ENCODE measurements around the gene NTN3. TPM values are rescaled to one million over a fixed set of nuclear protein-coding genes. Genes with fewer than 3 reads are reported as not detected.

Gene NTN3
- total RNA-seq, 1 donor from 2014 or later, result not detected

DNA sequence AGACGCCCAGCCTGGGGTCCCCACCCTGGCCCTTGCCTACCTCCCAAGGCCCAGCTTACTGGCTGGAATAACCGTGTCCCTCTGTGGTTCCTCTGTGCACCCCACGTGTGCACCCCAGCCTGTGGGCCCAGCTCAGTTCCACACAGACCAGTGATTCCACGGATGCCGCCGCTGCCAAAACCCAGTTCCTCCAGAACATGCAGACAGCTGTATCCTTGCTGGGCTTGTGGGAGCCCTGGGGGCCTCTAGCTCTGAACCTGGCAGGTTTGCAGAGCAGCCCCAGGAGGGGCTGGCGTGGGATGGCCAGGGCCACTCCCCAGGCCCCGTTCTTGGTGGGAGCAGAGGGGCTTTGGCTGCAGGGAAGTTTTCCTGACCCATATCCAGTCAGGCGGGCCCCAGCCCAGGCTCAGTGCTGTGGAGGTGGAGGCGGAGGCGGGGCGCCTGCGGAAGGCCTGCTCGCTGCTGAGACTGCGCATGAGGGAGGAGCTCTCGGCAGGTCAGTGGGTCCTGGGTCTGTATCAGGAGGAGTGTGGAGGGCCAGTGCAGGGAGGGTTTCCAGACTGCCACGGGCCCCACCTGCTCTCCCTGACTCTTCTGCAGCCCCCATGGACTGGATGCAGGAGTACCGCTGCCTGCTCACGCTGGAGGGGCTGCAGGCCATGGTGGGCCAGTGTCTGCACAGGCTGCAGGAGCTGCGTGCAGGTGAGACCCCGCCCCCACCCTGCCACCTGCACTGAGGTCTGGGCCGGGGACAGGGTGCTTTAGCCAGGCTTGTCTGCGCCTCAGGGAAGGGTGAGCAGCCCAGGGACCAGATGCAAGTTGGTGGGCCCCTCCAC is 8.8 kb upstream of the NTN3 start:
- Mint-ChIP-seq H3K36me3 (ENCODE audit: low read depth) (peaks cover 10% of the 10 kb centered on the region), H3K4me1 (ENCODE audit: low read depth) (peaks cover 5% of the 10 kb centered on the region), H3K4me3 (ENCODE audit: low read depth) (no peak overlapping the region), H3K27me3 (ENCODE audit: low read depth) (peaks cover under 1% of the 10 kb centered on the region), H3K9me3 (no peaks in the 10 kb centered on the region), H3K27ac (no peak overlapping the region)
- intact Hi-C loops (cut with micrococcal nuclease), result no loop called here
- no peak for DNase-seq (ENCODE audit: low spot score)

DNA sequence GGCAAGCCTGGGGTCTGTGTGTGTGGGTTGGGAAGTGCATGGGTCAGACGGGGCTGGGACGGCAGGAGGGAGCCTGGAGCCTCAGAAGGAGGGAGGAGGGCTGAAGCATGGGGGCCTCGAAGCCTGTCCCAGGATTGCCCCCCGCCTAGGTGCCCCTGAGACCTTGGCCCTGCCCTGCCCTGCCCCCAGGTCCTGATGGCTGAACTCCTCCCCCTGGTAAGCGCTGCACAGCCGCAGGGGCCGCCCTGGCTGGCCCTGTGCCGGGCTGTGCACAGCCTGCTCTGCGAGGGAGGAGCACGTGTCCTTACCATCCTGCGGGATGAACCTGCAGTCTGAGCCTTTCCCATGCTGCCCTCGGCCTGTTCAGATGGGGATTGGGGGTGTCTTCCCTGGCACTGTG is 6.8 kb upstream of the NTN3 start:
- H3K9me3 Mint-ChIP-seq, result no peaks in the 10 kb centered on the region
- H3K27ac Mint-ChIP-seq, result no peak overlapping the region
- peaks cover 4% of the 10 kb centered on the region for H3K36me3 Mint-ChIP-seq (ENCODE audit: low read depth)
- peaks cover 8% of the 10 kb centered on the region for H3K4me1 Mint-ChIP-seq (ENCODE audit: low read depth)
- peaks cover 7% of the 10 kb centered on the region for H3K27me3 Mint-ChIP-seq (ENCODE audit: low read depth)
- DNase-seq (ENCODE audit: low spot score), result no peak
- intact Hi-C loops (cut with micrococcal nuclease), result no loop called here
- no peak overlapping the region for H3K4me3 Mint-ChIP-seq (ENCODE audit: low read depth)

DNA sequence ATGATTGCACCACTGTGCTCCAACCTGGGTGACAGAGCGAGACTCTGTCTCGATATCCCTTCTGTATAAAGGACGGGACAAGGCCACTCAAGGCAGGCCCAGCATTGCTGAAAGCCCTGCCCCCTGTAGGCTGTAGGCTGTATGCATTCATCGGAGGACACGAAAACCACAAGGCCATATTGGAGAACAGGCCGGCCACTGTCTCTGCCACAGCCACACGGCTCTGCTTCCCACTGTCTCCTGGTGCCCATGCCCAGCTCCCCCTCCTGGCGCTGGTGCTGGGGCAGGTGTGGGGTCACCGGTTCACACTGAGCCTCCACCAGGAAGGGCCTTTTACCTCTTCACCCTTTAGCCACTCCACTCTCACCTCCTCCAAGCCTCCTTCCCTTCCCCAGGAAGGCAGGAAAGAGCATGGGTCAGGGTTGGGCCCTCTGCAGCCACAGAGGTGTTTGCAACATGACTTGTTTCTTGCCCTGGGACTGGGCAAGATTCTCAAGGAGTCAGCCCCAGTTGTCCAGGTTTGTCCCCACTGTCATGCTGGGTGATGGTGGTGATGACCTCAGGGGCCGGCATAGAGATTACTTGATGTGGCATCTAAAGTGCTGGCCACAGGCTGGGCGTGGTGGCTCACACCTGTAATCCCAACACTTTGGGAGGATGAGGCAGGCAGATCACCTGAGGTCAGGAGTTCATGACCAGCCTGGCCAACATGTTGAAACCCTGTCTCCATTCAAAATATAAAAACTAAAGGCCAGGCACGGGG is 5.3 kb upstream of the NTN3 start:
- Mint-ChIP-seq H3K4me1 (ENCODE audit: low read depth) (peaks cover 4% of the 10 kb centered on the region), H3K4me3 (ENCODE audit: low read depth) (no peak overlapping the region)

DNA sequence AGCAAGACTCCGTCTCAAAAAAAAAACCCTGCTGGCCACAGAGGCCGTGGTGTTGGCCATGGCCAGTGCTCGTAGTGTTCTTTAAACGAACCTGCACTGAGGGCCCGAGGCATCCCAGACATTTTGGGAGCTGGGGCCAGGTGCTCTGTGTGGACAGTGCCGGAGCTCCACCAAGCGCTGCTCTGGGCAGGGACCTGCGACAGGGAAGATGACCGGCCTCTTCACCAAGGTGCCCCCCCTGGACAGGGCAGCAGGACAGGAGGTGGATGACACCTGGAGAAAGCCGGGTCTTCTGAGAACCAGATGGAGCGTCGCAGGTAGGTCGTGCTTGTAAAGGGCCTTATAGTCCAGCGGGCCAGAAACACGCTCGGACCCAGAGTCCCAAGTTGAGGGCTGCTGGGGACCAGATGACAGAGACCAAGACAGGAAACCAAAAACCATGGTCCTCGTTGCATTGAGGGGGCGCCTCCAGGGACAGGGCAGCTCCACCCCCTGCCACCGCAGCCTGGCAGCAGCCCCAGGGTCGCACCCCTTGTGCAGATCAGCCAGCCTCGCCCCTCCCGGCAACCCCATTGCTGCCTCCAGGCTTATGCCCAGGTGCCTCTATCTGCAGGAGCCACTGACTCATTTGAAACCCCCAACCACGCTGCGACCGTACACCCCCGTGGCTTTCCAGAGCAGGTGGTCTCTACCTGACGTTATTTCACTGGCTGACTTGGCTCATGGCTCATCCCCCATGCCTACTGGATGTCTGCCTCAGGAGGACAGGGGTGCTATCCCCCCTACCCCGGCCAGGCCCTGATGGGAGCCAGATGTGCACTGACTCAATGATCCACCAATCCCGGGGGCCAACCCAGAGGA is 4.2 kb upstream of the NTN3 start:
- H3K36me3 Mint-ChIP-seq (ENCODE audit: low read depth), result no peaks in the 10 kb centered on the region
- no peak overlapping the region for H3K4me3 Mint-ChIP-seq (ENCODE audit: low read depth)
- H3K9me3 Mint-ChIP-seq, result no peaks in the 10 kb centered on the region
- H3K27ac Mint-ChIP-seq, result no peak overlapping the region
- H3K4me1 Mint-ChIP-seq (ENCODE audit: low read depth), result peaks cover 4% of the 10 kb centered on the region
- no peak for DNase-seq (ENCODE audit: low spot score)
- peaks cover 20% of the 10 kb centered on the region for H3K27me3 Mint-ChIP-seq (ENCODE audit: low read depth)
- intact Hi-C loops (cut with micrococcal nuclease), result no loop called here

More for the DNA sequence above, 5.3 kb upstream of the NTN3 start:
- DNase-seq (ENCODE audit: low spot score), result no peak
- Mint-ChIP-seq H3K9me3 (no peaks in the 10 kb centered on the region), H3K36me3 (ENCODE audit: low read depth) (no peaks in the 10 kb centered on the region), H3K27me3 (ENCODE audit: low read depth) (peaks cover 20% of the 10 kb centered on the region), H3K27ac (no peak overlapping the region)
- intact Hi-C loops (cut with micrococcal nuclease), result no loop called here

DNA sequence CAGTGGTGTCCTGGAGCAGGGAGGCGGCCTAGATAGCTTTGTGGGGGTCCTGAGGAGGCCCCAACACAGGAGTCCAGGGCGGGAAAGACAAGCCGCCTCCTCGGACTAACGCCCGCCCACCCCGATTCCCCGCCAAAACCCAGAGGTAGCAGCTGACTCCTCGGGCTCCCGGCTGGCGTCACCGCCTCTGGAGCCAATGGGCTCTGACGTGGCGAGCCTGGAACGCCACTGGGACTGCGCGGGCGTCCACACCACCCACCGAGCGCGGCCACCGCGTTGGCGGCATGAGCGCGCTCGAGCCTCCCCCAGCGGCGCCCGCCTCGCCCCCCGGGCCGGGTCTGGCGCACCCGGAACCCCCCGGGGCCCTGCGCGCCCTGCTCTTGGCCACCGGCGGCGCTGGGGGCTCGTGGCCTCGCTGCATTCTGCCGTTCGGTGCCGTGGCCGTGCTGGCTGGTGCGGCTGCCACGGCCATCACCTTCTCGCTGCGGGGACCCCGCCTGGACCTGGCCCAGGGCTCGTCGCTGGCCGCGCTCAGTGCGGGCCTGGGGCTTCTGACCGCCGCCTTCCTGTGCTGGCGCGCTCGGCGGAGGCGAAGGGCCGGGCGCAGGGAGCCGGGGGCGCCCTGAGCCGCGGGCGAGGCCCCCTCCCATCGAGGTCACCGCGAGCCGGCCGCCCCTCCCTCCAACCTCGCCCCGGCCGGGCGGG is 3.4 kb upstream of the NTN3 start:
- Mint-ChIP-seq H3K9me3 (no peaks in the 10 kb centered on the region), H3K4me1 (ENCODE audit: low read depth) (peaks cover 4% of the 10 kb centered on the region), H3K27ac (no peak overlapping the region), H3K36me3 (ENCODE audit: low read depth) (no peaks in the 10 kb centered on the region), H3K27me3 (ENCODE audit: low read depth) (peaks cover 20% of the 10 kb centered on the region), H3K4me3 (ENCODE audit: low read depth) (no peak overlapping the region)
- no peak for DNase-seq (ENCODE audit: low spot score)
- intact Hi-C loops (cut with micrococcal nuclease), result no loop called here

DNA sequence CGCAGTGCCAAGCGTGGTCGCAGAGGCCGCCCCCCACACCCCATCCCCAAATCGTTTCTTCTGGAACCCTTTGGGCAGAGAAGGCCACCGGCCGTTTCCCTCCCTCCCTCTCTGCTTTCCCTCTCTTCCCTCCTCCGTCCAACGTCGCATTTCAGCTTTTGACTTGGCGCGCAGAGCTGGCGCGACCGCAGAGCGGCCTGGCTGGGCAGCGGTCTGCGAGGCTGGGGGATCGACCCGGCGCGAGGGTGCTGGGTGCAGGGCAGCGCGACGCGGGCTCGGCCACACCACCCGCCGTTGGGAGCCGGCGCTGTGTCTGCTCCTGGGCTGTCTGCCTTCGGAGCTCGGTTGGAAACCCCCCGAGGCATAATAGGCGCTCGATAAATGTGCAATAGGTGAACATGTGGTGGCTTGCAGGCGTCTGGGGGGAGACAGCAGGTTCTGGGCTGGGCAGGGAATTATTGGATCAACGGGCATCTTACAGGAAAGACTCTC is 2.8 kb upstream of the NTN3 start:
- peak overlapping the region; percentile 21 for H3K4me3 Mint-ChIP-seq (ENCODE audit: low read depth)
- peaks cover 6% of the 10 kb centered on the region for H3K4me1 Mint-ChIP-seq (ENCODE audit: low read depth)

DNA sequence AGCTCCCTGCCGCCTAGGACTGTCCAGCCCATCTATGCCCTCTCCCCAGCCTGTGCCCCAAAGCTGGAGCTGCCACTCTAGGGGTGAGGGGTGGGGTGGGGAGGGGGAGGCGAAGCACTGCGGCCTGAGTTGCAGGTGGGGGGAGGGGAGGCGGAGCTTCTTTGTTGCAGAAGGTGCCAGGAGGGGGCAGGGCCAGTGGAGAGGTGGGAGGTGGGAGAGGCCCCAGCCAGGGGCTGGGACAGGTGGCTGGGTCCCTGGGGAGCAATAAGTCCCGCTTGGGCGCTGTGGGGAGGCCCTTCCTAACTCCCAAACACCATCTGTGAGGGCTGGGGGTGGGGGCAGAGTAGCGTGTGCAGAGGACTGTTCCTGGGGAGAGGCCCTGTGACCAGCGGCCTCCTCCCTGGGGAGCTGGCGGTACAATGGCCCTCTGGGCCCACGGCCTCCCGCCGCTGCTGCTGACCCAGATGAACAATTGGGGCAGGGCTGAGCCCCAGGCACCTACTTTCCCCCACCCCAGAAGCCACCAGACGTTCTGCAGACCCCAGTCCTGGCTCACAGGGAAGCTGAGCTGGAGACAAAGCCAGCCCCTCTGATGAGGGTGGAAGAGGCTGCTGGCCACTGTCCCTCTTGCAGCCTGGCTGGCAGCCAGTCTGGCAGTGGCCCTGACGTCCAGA is 2.2 kb upstream of the NTN3 start:
- peaks cover 27% of the 10 kb centered on the region for H3K27me3 Mint-ChIP-seq (ENCODE audit: low read depth)
- H3K36me3 Mint-ChIP-seq (ENCODE audit: low read depth), result no peaks in the 10 kb centered on the region
- H3K27ac Mint-ChIP-seq, result no peak overlapping the region
- no peaks in the 10 kb centered on the region for H3K9me3 Mint-ChIP-seq
- H3K4me3 Mint-ChIP-seq (ENCODE audit: low read depth), result no peak overlapping the region
- DNase-seq (ENCODE audit: low spot score), result no peak
- intact Hi-C loops (cut with micrococcal nuclease), result no loop called here
- H3K4me1 Mint-ChIP-seq (ENCODE audit: low read depth), result peaks cover 6% of the 10 kb centered on the region

More for the DNA sequence above, 2.8 kb upstream of the NTN3 start:
- H3K27ac Mint-ChIP-seq, result no peak overlapping the region
- H3K9me3 Mint-ChIP-seq, result no peaks in the 10 kb centered on the region
- H3K27me3 Mint-ChIP-seq (ENCODE audit: low read depth), result peaks cover 25% of the 10 kb centered on the region
- DNase-seq (ENCODE audit: low spot score), result no peak
- intact Hi-C loops (cut with micrococcal nuclease), result no loop called here
- no peaks in the 10 kb centered on the region for H3K36me3 Mint-ChIP-seq (ENCODE audit: low read depth)

DNA sequence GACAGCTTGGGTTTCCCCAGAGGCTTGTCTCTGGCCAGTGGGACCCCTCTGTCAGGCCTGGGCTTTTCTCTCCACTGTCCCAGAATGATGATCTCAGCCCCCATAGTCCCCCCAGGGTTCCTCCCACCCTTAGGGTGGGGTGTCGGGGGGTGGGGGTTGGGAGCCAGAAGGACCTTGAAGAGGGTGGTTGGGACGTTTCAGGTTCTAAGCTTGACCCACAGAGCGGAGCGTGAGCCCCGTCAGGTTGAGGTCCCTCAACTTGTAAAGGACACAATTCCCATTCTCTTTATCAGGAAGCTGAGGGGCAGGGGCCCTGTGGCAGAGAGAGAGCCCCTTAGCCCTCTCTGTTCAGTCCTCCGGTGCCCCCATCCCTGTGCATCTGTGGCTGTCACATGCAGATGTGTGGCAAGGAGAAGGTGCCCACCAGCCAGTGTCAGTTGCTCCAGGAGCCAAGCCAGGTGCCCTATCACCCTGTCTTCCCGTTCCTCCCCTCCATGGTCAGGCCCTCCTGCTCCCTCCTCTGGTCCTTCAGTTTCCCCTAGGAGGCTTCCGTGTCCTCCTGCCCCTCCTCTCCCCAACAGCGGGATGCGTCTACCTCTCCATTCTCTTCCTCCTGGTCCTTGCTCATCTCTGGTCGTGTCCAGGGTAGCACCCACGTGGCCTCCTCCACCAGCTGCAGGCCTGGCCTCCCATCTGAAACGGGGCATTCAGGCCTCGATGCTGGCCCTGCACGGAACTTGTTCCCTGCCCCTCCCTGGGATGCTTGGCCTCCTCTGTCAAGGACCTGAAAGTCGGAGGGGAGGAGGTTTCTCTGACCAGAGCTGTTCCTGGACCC is 1.5 kb upstream of the NTN3 start:
- Mint-ChIP-seq H3K9me3 (no peaks in the 10 kb centered on the region), H3K4me1 (ENCODE audit: low read depth) (peaks cover 6% of the 10 kb centered on the region), H3K4me3 (ENCODE audit: low read depth) (no peak overlapping the region), H3K27me3 (ENCODE audit: low read depth) (peaks cover 27% of the 10 kb centered on the region), H3K27ac (no peak overlapping the region), H3K36me3 (ENCODE audit: low read depth) (no peaks in the 10 kb centered on the region)
- DNase-seq (ENCODE audit: low spot score), result no peak
- intact Hi-C loops (cut with micrococcal nuclease), result no loop called here

DNA sequence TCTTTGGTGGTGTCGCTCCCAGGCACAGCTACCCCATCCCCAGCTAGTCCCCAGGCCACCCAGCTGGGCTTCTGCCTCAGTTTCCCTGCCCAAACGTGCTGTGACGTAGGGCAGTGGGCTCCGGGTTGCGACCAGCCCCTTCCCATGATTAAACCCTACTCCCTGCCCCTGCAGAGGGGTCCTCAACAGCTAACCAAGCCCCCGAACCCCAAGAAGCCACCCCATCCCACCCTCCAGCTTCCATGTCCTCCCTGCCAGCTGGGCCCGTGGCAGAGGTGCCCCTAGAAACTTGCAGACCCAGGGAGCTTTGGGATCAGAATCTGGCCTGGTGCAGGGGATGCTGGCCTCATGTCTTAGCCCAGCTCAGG is 879 bp upstream of the NTN3 start:
- Mint-ChIP-seq H3K9me3 (no peaks in the 10 kb centered on the region), H3K4me1 (ENCODE audit: low read depth) (peaks cover 6% of the 10 kb centered on the region), H3K27ac (no peak overlapping the region), H3K4me3 (ENCODE audit: low read depth) (no peak overlapping the region), H3K36me3 (ENCODE audit: low read depth) (no peaks in the 10 kb centered on the region), H3K27me3 (ENCODE audit: low read depth) (peaks cover 27% of the 10 kb centered on the region)
- no peak for DNase-seq (ENCODE audit: low spot score)
- intact Hi-C loops (cut with micrococcal nuclease), result no loop called here

DNA sequence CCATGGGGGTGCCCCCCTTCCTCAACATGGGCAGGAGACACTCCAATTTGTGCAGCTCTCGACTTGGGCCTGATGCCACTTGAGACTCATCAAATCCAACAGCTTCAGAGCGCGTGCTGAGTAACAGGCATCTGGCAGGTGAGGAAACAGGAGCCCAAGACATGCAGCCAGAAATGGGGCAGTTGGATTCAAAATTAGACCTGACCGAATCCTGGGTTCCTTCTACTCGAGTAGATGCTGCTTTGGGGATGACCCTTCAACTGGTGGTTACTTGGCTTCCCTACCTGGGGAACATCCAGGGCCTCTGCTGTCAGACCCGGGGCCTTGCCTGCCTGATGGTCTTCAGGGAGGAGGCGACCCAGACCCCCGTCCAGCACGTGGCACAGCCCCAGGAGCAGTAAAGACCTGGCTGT is 488 bp upstream of the NTN3 start:
- DNase-seq (ENCODE audit: low spot score), result no peak
- intact Hi-C loops (cut with micrococcal nuclease), result no loop called here
- H3K36me3 Mint-ChIP-seq (ENCODE audit: low read depth), result no peaks in the 10 kb centered on the region
- peaks cover 27% of the 10 kb centered on the region for H3K27me3 Mint-ChIP-seq (ENCODE audit: low read depth)
- H3K27ac Mint-ChIP-seq, result no peak overlapping the region
- H3K9me3 Mint-ChIP-seq, result no peaks in the 10 kb centered on the region
- H3K4me1 Mint-ChIP-seq (ENCODE audit: low read depth), result peaks cover 6% of the 10 kb centered on the region
- H3K4me3 Mint-ChIP-seq (ENCODE audit: low read depth), result no peak overlapping the region

Measured in activated T-helper 2 cell treated with anti-CD3 and anti-CD28 coated beads, Interferon-gamma antibody, Interleukin-2, Interleukin-4, amounts not matched to agents 10 μg/mL and 5 μg/mL and 100 μg/mL, durations not matched to agents 14 hours and 24 hours and 36 hours (primary cell).